ENCODE results near the gene PDE6C.

- TF ChIP-seq CTCF (IDR thresholded peaks at IDR 0.05) (no peak), EZH2 (IDR thresholded peaks at IDR 0.05) (no peak), EZH2phosphoT487 (IDR thresholded peaks at IDR 0.05) (no peak)
Measured at GRCh38 chr10:93599335-93599734, 13.0 kb upstream of the PDE6C start.
